ENCODE data around the gene TTC23.

GRCh38 chr15:99124641-99125040, 124.7 kb downstream of the TTC23 start:
- TF ChIP-seq POLR2A (IDR thresholded peaks at IDR 0.05; ENCODE audit: low read length) (no peak), GATA1 (IDR thresholded peaks at IDR 0.05; ENCODE audit: low read depth, low read length) (no peak)

All from erythroblast (primary cell).